WTC11 (cell line): ENCODE data around the gene DHRS4L2. TPM values are rescaled to one million over a fixed set of nuclear protein-coding genes. Genes with fewer than 3 reads are reported as not detected.
A peak's percentile ranks its signal among the peaks of the same experiment; 100 is the strongest.

ENCODE experiments used
- AFF4 ChIP-seq: sonication (generic); formaldehyde crosslinking; IDR thresholded peaks from 2 replicates; pipeline ENCODE4 v1.8.1; 2023; ENCODE audit warnings: mild to moderate bottlenecking, missing genetic modification reagents, borderline replicate concordance
- AR ChIP-seq: fragments of 250-450 bp; sonication (Bioruptor Pico); IDR thresholded peaks from 2 replicates; pipeline ENCODE4 v1.9.0; 2021; ENCODE audit warnings: mild to moderate bottlenecking
- ATF1 ChIP-seq: sonication (generic); formaldehyde crosslinking; IDR thresholded peaks from 2 replicates; pipeline ENCODE4 v1.8.1; 2023; ENCODE audit warnings: mild to moderate bottlenecking, moderate library complexity, missing genetic modification reagents
- ESRRA ChIP-seq: sonication (generic); formaldehyde crosslinking; IDR thresholded peaks from 2 replicates; pipeline ENCODE4 v1.8.1; 2022; ENCODE audit warnings: mild to moderate bottlenecking, missing genetic modification reagents, borderline replicate concordance
- FOXJ3 ChIP-seq: sonication (generic); formaldehyde crosslinking; IDR thresholded peaks from 2 replicates; pipeline ENCODE4 v1.9.0; 2021; ENCODE audit warnings: missing genetic modification reagents, mild to moderate bottlenecking, borderline replicate concordance
- FOXP4 ChIP-seq: sonication (generic); formaldehyde crosslinking; IDR thresholded peaks from 2 replicates; pipeline ENCODE4 v1.8.0; 2022; ENCODE audit warnings: mild to moderate bottlenecking, missing genetic modification reagents
- HMGXB4 ChIP-seq: sonication (generic); formaldehyde crosslinking; IDR thresholded peaks from 2 replicates; pipeline ENCODE4 v1.8.1; 2023; ENCODE audit warnings: mild to moderate bottlenecking, moderate library complexity, missing genetic modification reagents
- IRF2 ChIP-seq: sonication (generic); formaldehyde crosslinking; IDR thresholded peaks from 2 replicates; pipeline ENCODE4 v1.8.0; 2022; ENCODE audit warnings: low read depth, missing genetic modification reagents, borderline replicate concordance
- NFATC4 ChIP-seq: fragments of 250-450 bp; sonication (Bioruptor Pico); IDR thresholded peaks from 2 replicates; pipeline ENCODE4 v1.9.0; 2021; ENCODE audit warnings: mild to moderate bottlenecking
- NFYB ChIP-seq: sonication (generic); formaldehyde crosslinking; conservative IDR thresholded peaks from 2 replicates; pipeline ENCODE4 v1.8.0; 2022; ENCODE audit warnings: low read depth, missing genetic modification reagents
- NR1H2 ChIP-seq: sonication (generic); formaldehyde crosslinking; IDR thresholded peaks from 2 replicates; pipeline ENCODE4 v1.9.0; 2021; ENCODE audit warnings: mild to moderate bottlenecking, moderate library complexity, missing genetic modification reagents
- NR2C2 ChIP-seq: sonication (generic); formaldehyde crosslinking; IDR thresholded peaks from 2 replicates; pipeline ENCODE4 v1.8.0; 2022; ENCODE audit warnings: mild to moderate bottlenecking, missing genetic modification reagents
- NR3C1 ChIP-seq: sonication (generic); formaldehyde crosslinking; conservative IDR thresholded peaks from 2 replicates; pipeline ENCODE4 v1.8.1; 2023; ENCODE audit warnings: low read depth, mild to moderate bottlenecking, missing genetic modification reagents
- PREB ChIP-seq: sonication (generic); formaldehyde crosslinking; IDR thresholded peaks from 2 replicates; pipeline ENCODE4 v1.8.1; 2022; ENCODE audit warnings: mild to moderate bottlenecking, missing genetic modification reagents, moderate library complexity, borderline replicate concordance
- SOX15 ChIP-seq: fragments of 250-450 bp; sonication (Bioruptor Pico); IDR thresholded peaks from 2 replicates; pipeline ENCODE4 v1.9.0; 2021; ENCODE audit warnings: mild to moderate bottlenecking
- SP1 ChIP-seq: sonication (generic); formaldehyde crosslinking; conservative IDR thresholded peaks from 2 replicates; pipeline ENCODE4 v1.8.1; 2022; ENCODE audit warnings: missing genetic modification reagents
- STAT6 ChIP-seq: sonication (generic); formaldehyde crosslinking; conservative IDR thresholded peaks from 2 replicates; pipeline ENCODE4 v1.8.1; 2023; ENCODE audit warnings: mild to moderate bottlenecking, low read depth, missing genetic modification reagents, moderate library complexity
- TEAD1 ChIP-seq: sonication (generic); formaldehyde crosslinking; IDR thresholded peaks from 2 replicates; pipeline ENCODE4 v1.8.0; 2022; ENCODE audit warnings: mild to moderate bottlenecking, missing genetic modification reagents
- USF2 ChIP-seq: sonication (generic); formaldehyde crosslinking; IDR thresholded peaks from 2 replicates; pipeline ENCODE4 v1.8.1; 2023; ENCODE audit warnings: mild to moderate bottlenecking, missing genetic modification reagents, moderate library complexity
- ZNF138 ChIP-seq: sonication (generic); formaldehyde crosslinking; conservative IDR thresholded peaks from 2 replicates; pipeline ENCODE4 v1.8.1; 2022; ENCODE audit warnings: mild to moderate bottlenecking, moderate library complexity, missing genetic modification reagents
- ZNF219 ChIP-seq: sonication (generic); formaldehyde crosslinking; IDR thresholded peaks from 2 replicates; pipeline ENCODE4 v1.8.0; 2023; ENCODE audit warnings: missing genetic modification reagents, mild to moderate bottlenecking, borderline replicate concordance
- ZNF232 ChIP-seq: sonication (generic); formaldehyde crosslinking; IDR thresholded peaks from 2 replicates; pipeline ENCODE4 v1.8.0; 2022; ENCODE audit warnings: mild to moderate bottlenecking, missing genetic modification reagents
- total RNA-seq: library from RNA; stranded (reverse); gene quantifications from 3 replicates; pipeline ENCODE4 v1.2.3, GENCODE V29; 2021

DHRS4L2 gene
- total RNA-seq, 1 experiment from 2014 or later: 10.2 TPM

GRCh38 chr14:23953464-23954278 is 35.1 kb upstream of the DHRS4L2 start, which contains the start of gene DHRS4 (continued):
- TF ChIP-seq STAT6 (CRISPR knock-in tag) (no peak), IRF2 (CRISPR knock-in tag) (no peak), ATF1 (no peak), TEAD1 (CRISPR knock-in tag) (peak; percentile 61; the same call in 1 of the 2 replicates), ESRRA (CRISPR knock-in tag) (no peak), ZNF219 (no peak), ZNF138 (CRISPR knock-in tag) (no peak), NR3C1 (CRISPR knock-in tag) (no peak), PREB (CRISPR knock-in tag) (peak; percentile 53; the same call in 1 of the 2 replicates), ZNF232 (no peak), NFYB (CRISPR knock-in tag) (no peak), SOX15 (CRISPR knock-in tag) (no peak), AR (CRISPR knock-in tag) (no peak), NR1H2 (no peak), NR2C2 (no peak), HMGXB4 (CRISPR knock-in tag) (peak; percentile 60), FOXJ3 (no peak), AFF4 (CRISPR knock-in tag) (no peak), USF2 (CRISPR knock-in tag) (no peak; the same call in 1 of the 2 replicates), FOXP4 (0 out of 2 replicates have a peak, but pooled peaks have one; percentile 30), NFATC4 (CRISPR knock-in tag) (no peak), SP1 (peak; percentile 63)
